ENCODE measurements around the gene PABPN1.
A peak's percentile ranks its signal among the peaks of the same experiment; 100 is the strongest.

PABPN1 gene

DNA sequence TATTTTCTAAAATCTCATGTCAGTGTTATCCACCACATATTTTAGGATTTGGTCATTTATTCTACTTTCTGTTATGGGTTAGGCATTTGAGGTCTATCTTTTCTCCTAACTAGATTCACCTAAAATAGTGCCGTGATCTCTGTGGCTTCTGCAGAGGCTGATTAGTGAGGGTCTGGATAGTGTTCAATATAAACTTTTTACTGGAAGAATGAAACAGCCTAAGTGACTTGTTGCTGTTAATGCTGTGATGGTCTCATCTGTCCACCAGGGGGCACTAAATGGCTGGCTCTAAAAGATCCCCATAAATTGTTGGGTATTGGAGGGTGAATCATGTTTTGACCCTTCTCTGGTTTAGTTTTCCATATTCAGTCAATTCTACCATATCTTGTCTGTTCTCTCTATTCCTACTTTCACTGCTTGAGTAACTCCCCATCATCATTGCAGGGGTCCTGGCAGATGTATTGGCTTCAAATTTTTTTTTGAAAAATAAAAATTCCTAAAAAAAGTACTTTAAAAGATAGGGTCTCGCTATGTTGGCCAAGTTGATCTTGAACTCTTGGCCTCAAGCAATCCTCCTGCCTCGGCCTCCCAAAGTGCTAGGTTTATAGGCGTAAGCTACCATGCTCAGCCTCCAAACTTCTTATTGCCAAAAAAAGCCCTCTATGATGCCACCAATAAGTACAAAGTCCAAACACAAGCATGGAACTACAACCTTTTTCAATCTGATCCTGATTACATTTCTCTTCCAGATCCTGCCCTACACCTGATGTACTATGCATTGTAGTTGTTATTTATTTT is 6.9 kb downstream of the PABPN1 start:
- DNase-seq, result no peak

DNA sequence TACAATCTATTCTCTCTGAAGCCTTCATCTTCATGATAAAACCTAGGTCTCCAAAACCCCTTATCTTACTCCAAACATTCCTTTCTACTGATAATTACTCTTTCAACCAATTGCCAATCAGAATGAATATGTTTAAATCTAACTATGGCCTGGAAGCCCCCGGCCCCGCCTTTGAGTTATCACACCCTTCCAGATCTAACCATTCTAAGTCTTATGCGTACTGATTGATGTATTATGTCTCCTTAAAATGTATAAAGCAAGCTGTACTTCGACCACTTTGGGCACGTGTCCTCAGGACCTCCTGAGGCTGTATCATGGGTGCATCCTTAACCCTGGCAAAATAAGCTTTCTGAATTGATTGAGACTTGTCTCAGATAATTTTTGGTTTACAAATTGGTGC is 14.4 kb downstream of the PABPN1 start:
- no peak for DNase-seq

DNA sequence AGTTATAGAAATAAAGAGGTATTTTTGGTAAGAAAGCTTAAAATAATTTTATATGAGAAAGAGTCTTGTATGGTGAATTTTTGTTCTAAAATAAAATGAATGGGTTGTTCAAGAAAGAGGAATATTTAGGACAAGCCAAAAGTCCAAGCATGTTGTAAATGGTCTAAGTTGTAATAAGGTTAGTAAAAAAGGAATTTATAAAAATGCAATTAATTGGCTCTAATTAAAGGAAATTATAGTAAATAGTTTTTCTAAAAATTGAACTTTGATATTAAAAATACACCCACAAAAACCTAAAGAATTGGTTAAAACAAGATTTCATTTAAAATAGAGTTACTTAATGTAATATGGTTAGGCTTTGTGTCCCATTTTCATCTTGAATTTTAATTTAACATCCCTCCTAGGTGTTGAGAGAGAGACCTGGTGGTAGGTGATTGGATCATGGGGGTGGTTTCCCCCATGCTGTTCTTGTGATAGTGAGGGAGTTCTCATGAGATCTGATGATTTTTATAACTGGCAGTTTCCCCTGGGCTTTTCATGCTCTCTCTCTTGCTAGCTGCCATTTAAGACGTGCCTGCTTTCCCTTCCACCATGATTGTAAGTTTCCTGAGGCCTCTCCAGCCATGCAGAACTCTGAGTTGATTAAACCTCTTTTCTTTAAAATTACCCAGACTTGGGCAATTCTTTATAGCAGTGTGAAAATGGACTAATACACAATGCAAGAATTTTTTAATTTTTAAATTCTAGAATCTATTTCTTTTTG is 18.4 kb downstream of the PABPN1 start:
- DNase-seq, result no peak

DNA sequence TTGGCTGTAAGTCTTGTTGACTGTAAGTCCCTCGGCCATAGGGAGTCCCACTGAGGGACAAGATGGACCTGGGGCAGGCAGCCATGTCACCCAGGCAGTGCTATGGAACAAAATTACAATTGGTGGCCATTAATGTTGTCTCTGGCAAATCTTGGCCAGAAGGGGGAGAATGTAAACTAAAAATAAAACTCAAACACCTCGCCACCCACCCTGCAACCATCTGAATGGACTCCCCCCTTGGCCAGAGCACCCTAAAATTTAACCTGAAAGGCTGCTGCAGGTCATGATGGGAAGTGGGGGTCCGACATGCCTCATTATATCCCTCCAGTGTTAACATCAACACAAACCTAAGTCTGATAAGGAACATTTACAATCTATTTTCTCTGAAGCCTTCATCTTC is 23.2 kb downstream of the PABPN1 start:
- DNase-seq, result no peak

DNA sequence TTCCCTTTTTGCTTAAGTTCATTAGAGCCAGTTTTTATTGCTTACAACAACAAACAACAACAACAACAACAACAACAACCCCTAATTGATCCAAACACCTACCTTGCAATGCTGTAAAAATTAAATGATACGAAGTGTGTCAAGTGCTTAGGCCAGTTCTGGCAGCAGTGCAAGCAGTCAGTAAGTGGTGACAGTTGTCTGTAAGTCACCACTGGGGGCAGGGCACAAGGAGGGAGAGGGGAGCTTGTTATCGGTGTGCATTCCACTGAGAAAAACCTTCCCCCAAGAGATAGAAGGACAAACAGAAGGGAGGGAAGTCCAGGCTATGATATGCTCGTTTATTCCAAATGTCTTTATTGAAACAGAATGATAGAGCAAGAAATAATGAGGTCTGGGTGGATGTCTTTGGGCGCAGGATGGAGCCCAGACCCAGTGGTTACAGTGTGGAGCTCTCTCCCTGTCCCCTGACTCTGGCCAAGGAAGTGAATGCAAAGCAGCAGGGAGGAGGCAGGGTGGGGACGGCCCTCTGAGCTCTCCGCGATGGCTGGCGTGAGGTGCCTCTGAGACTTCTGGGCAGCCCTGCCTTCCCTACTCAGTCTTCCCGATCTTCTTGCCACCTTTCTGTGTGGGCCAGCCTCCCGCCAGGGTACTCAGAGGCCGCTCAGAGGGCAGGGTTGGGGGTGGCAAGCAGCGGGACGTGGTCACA is 24.9 kb downstream of the PABPN1 start:
- no peak for DNase-seq

DNA sequence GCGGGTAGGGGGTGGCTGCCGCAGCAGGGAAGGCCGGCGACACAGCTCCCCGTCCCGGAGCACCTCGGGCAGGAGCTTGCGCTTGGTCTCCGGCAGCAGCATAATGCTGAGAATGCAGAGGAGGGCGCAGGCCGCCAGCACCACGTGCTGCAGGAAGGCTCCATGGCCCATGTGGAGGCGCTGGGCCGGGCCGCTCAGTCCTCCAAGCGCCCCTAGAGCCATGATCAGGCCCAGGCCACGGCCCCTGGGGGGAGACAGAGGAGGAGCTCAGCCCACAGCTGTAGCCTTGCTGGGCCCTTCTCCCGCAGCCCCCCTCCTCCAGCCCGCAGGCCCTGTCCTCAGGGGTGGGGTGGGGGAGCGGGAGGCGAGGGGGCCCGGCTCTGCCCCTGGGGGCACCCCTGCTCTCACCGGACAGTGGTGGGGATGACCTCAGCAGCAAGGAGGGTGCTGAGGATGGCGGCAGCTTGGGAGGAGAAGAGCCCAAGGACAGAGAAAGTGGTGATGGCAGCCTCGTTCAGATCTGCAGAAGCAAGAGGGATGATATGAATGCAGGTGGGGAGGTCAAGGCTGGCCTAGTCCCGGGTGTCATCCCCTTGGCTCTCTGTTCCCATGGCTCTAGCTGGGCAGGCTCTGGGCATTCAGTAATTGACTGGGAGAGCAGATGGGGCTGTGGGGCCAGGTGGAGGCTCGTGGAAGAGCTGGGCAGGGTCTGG is 25.6 kb downstream of the PABPN1 start:
- DNase-seq, result no peak

DNA sequence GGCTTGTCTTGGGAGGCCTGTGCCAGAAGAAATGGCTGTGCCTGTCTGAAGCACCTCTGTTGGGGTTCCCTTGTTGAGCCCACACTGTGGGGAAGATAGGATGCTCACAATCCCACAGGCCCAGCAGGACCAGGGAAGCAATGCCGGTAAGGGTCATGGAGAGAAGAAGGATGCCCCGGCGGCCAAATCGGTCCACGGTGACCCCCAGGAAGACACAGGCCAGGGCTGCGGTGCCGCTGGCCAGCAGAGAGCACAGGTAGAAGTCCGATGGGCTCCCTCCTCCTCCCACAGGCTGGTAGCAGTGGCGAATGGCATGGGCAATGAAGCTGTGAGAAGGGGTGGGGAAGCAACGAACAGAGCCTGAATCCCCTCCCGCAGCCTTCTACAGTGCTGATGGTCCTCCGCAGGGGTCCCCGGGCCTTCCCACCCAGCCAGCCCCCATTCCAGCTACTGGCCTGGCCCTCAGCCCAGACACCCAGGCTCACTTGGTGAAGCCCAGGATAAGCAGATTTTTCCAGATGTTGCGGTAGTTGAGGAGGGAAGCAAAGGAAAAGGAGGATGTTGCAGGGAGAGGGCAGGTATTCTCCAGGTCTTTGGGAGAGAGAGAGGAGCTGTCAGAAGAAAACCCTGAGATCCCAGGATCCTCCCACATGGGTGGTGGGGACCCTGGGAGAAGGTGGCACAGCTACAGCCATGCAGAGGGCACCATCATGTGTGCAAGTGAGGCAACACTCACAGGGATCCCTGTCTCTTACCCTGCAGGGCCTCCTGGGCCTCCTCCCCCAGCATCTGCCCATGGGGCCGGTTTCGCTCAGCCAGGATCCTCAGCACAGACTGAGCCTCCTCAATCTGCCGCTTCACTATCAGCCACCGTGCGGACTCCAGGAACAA is 26.4 kb downstream of the PABPN1 start:
- DNase-seq, result no peak

DNA sequence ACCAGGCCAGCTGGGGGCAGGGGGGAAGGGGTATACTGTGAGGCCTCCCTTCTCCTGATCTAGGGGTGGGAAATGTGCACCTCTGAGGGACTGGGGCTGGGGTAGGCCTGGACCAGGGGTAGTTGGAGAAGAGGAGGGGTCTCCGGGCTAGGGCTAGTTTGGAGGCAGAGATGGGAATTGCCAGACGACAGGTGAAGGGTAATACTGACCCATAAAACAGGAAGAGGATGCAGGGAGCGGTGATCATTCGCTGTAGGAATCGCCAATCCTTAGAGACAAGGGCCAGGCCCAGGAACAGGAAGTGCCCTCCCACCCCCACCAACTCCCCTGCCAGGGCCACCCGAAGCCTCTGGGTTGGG is 27.0 kb downstream of the PABPN1 start:
- no peak for DNase-seq

DNA sequence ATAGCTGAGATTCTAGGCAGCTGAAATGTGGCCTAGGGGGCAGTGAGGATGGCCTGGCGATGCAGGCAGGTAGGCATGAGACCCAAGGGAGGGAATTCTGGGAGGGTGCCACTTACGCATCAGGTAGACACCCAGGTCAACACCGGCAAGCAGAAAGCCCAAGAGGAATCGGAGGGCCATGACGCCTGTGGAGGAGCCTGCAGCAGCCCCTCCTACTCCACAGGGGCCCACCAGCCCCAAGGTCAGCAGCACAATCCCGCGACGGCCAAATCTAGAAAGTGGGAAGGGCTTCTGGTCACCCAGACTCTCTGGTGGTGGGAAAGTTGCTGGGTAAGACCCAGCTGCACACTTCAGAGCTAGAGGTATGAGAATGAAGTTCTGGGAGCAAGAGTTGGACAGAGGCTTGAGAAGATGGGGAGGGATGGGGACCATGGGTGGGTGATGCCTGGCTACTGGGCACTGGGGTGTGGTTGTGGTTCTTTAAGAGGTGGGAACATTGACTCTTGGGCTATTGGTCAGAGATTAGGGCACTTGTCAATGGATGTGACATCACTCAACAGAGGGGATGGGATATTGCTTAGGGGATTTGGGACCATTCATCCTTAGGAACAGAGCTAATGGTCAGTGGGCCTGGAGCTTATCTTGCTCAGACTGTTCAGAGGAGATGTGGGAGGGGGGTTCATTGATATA is 28.0 kb downstream of the PABPN1 start:
- no peak for DNase-seq

DNA sequence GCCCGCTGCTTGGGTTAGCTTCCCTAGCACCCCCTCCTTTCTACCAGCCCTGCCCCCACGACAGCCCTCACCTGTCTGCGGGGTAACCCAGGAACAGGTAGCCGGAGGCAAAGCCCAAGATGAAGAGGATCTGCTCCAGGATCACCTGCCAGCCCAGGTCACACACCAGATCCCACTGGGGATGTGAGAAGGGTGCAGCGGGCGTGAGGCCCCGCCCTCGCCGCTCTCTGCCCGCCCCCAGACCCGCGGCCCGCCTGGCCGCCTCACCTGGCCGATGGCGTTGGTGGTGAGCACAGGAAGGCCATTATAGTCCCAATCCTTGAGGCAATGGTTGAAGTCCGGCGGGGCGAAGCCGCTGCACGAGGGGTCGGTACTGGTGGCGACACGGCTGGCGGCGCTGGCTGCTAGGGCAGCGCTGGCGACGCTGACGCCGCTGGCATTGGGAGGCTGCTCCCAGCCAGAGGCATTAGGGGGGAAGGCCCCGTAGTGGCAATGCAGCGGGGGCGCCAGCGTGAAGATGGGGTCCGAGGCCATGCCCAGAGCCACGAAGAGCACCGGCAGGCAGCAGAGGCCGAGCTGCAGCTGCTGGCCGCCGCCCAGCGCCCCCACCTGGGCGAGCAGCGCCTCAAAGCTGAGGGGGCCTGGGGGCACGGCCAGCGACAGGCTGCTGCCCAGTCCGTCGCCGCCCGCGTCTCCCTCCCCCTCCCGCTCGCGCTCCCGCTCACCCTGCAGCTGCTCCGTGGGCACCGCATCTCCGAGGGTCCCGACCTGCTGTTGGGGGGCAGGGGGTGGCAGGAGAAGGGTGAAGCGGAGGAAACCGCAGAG is 30.6 kb downstream of the PABPN1 start:
- DNase-seq, result no peak

DNA sequence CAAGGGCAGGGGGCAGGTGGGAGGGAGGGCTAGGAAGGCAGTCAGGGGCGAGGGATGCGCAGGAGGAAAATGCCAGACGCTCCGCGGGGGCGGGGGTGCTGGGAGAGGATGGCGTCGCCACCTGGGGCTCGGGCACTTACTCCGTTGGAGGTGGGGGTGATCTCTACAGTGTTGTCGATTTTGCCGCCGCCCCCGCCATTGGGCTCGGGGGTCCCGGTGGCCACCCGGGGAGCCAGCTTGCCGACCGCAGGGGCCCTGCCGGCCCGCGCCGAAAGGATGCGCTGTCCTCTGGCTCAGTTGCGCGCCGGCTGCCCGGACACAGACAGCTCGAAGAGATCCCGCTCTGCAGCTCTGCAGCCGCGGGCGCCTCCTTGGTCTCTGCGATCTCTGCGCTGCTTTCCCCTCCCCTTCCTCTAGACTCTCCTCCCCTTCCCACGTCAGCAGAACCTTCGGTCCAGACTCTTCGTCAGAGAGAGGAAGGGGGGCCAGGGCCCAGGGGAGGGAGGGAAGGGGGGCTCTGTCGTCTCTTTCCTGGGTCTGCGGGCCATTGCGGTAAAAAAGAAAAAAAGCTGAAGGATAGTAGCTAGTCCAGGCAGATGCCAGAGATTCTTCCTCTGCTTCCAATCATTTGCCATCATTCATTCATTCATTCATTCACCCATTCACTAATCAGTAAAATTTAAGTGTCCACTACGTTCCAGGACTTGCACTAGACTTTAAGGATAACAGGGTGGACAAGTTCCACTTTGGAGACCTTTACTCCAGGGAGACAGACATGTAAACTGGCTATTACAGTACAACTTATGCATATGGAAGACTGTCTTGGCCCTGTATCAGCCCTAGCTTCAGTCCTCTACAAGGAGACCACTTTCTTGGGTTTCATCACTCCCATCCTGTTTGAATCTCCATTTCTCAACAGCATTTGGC is 31.5 kb downstream of the PABPN1 start, which contains the start of gene SLC22A17:
Gene SLC22A17, minus strand, starts transcription at position 382 of the 927 bp plus-strand sequence.
- DNase-seq, result peak; percentile 50

DNA sequence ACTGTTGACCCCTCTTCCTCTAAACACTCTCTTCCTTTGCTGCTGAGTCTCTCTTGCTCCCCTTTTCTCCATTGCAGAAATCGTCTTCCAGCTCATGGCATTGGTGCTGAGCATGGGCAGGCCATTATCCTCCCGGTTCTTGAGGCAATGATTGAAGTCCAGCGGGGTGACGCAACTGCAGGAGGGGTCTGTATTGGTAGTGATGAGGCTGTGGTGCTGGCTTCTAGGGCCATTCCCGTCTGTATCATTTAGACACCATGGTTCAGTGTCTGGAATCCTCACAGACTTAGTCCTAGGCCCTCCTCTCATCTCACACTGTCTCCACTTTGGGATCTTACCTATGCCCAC is 32.1 kb downstream of the PABPN1 start:
- DNase-seq, result no peak

DNA sequence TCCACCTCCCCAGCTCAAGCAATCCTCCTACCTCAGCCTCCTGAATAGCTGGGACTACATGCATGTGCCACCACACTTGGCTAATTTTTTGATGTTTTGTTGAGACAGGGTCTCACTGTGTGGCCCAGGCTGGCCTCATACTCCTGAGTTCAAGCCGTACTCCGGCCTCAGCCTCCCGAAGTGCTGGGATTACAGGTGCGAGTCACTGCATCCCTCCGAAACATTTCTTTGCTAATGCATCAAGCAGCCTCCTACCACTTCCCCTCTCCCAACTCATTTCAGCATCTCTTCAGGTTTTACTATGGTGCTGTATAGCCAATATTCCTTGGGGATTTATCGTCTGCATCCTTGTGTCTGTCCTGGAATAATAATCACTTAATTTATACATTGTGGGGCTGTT is 33.7 kb downstream of the PABPN1 start:
- DNase-seq, result no peak

DNA sequence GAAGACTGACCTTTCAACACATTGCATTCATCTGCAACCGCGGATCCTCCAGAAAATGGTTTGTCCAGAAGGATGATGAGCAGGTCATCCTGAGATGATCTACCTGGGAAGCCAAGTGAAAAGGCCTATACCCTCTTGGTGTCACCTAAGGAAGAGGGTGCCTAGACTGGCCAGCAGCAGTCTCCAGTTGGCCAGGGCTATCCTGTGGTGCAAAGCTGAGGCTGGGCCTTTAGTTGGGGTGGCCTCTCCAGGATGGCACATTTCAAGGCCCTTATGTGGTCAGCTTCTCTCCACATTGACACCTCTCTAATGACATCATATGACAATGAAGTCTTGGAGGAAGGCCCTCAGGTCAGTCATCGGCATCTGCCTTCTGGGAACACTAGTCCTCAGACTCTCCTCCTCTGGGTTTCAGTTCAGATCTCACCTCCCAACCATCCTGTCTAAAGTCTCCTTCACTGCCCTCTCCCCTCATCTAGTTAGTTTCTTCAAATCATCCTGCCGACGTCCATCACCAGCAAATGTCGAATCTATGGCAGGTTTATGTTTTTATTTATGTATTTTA is 34.7 kb downstream of the PABPN1 start:
- no peak for DNase-seq

DNA sequence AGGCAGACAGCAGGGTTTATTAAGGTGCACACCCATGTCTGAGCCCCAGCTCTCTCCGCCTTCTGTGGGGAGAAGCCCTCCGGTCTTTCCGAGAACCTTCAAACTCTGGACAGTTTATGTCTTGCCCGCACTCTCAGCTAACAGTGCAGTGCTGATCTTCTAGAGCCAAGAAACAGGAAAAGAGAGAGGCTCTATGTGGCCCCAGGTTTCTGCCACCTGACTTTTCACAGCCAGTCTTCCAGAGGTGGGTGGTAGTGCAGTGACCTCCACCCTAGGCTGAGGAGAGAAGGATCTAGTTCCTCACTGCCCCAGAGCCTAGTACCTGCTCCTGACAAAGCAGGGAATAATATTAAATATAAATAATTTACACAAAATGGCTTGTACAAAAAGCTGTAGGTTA is 35.4 kb downstream of the PABPN1 start:
- DNase-seq, result no peak

DNA sequence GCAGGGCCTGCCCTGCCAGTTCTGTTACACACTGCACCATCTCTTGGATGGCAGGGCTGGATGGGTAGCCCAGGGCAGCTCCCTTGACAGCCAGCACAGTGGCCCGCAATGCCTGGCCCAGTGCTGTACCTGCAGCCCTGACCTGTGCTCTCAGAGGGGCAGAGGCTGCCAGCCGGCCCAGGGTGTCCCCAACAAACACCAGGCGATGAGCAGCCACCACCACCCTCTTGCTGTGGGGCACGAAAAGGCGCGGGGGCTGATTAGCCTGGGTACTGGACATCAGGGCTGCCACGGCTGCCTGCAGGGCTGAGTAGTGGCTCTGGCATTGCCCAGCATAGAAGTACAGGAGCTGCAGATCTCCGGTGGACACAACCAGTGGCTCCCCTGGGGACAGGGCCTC is 36.0 kb downstream of the PABPN1 start:
- DNase-seq, result no peak

DNA sequence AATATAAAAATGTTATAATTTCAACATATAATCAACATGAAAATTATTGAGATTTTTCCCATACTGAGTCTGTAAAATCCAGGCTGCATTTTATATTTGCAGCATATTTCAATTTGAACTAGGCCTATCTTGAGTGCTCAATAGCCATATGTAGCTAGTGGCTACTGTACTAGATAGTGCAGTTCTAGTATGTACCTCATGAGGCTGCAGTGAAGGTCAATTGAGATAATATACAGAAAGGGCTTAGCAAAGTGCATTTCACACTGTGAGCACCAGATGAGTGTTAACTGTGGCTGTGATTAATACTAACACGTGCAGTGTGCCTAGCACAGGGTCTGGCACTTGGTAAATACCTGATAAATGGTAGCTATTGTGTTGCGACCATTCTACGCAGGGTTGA is 36.8 kb downstream of the PABPN1 start:
- DNase-seq, result no peak

DNA sequence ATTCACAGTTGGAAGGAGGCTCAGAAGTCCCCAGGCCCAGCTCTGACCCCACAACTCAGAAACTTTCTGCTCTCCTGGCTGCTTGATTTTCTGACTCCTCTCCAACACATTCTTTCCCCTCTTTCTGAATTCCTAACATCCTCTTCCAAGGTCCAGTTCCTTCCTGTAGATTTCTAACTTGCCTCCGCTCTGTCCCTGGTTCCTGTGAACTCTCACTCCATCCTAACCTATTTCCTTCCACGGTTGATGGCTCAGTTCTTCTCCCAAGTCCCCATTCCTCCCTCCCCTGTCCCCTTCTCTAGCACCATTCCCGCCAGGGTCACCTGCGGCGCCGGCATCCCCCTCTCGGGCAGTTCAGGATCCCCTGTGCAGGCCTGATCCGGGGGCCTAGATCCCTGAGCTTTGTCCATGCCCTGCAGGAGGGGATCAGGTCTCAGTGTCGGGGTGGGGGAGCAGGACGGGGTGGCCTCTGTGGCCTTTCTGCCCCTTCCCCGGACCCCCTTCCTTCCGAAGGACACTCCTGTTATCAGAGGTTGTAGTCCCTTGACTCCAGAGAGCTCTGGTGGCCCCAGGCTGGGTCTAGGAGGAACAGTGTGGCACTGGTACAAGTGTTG is 37.4 kb downstream of the PABPN1 start:
- no peak for DNase-seq

DNA sequence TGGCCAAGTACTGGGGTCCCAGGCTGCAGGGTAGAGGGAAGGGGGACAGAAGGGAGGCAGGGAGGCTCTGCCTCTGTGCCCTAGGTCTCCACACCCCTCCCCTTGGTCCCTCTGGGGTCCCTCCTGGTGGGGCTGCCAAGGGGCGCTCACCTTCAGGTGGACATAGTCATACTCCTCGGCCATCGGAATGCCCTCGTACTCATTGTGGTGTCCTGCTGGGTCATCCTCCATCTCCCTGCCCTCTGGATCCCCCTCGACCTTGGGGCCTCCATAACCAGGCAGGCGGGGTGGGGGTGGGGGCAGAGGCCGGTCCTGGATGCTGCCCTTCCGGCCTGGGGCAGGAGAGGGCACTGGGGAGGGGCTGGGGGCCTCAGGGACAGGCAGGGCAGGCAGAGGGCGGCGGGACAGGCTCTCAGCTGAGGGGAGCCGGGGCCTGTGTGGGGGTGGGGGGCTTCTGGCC is 37.9 kb downstream of the PABPN1 start:
- no peak for DNase-seq
